Renal cortical epithelial cell (primary cell): ENCODE results near the gene MMP11. TPM values are rescaled to one million over a fixed set of nuclear protein-coding genes. Genes with fewer than 3 reads are reported as not detected.

ENCODE experiments used
- DNase-seq: peaks from one replicate; pipeline ENCODE4 v3.0.0-alpha.2; 2011; ENCODE audit warnings: low read depth
- total RNA-seq: library from RNA; depleted of rRNA; stranded (reverse); fragments of >200 nt; gene quantifications from 2 replicates; pipeline ENCODE4 v1.2.3, GENCODE V29; 2014

The MMP11 gene
- total RNA-seq, 1 donor from 2014 or later, result 8.4 TPM

GRCh38 chr22:23780146-23780748 lies 7.6 kb downstream of the MMP11 start:
- no peak for DNase-seq

- no peak for DNase-seq
These were observed 8.4 kb downstream of the MMP11 start for GRCh38 chr22:23781065-23781464.

GRCh38 chr22:23781511-23782183 lies 9.0 kb downstream of the MMP11 start:
- DNase-seq, result no peak

GRCh38 chr22:23782252-23782651 lies 9.6 kb downstream of the MMP11 start:
- no peak for DNase-seq

- DNase-seq, result no peak
These were observed 10.1 kb downstream of the MMP11 start for GRCh38 chr22:23782703-23783102.

GRCh38 chr22:23783265-23784150 lies 10.9 kb downstream of the MMP11 start:
- DNase-seq, result no peak

- DNase-seq, result peak; percentile 61
These were observed 11.6 kb downstream of the MMP11 start for GRCh38 chr22:23784215-23784732.

GRCh38 chr22:23786261-23786710 lies 13.6 kb downstream of the MMP11 start:
- no peak for DNase-seq

- DNase-seq, result peak; percentile 68
These were observed 14.3 kb downstream of the MMP11 start, which contains the start of gene SMARCB1 for GRCh38 chr22:23786752-23787599. TSS of gene SMARCB1 (plus strand) at chr22:23786966. CDS start at chr22:23787170, 204 bp downstream.

GRCh38 chr22:23787600-23787896 lies 14.9 kb downstream of the MMP11 start:
- no peak for DNase-seq

- no peak for DNase-seq
These were observed 15.3 kb downstream of the MMP11 start for GRCh38 chr22:23787910-23788309.

GRCh38 chr22:23789121-23789520 lies 16.5 kb downstream of the MMP11 start:
- DNase-seq, result no peak

- no peak for DNase-seq
These were observed 17.0 kb downstream of the MMP11 start for GRCh38 chr22:23789638-23790037.

GRCh38 chr22:23790819-23791737 lies 18.4 kb downstream of the MMP11 start:
- no peak for DNase-seq

GRCh38 chr22:23791738-23792645 lies 19.3 kb downstream of the MMP11 start:
- no peak for DNase-seq

- no peak for DNase-seq
These were observed 20.7 kb downstream of the MMP11 start for GRCh38 chr22:23793326-23793725.

- DNase-seq, result no peak
These were observed 23.8 kb downstream of the MMP11 start for GRCh38 chr22:23796461-23796860.

GRCh38 chr22:23800297-23801237 lies 27.9 kb downstream of the MMP11 start:
- DNase-seq, result no peak
